MCF 10A (cell line): Measurements from ENCODE around the gene ZBED4. TPM values are rescaled to one million over a fixed set of nuclear protein-coding genes. Genes with fewer than 3 reads are reported as not detected.
A peak's percentile ranks its signal among the peaks of the same experiment; 100 is the strongest.

ENCODE experiments used
- BruUV-seq: library from RNA; stranded (reverse); fragments of 400-500 nt; replicated peaks from 2 replicates; lab custom pipeline; 2021; lab: Mats Ljungman, UMichigan
- CTCF ChIA-PET: fragments of 300-600 bp; sonication (Branson Sonifier 250); formaldehyde crosslinking; extraction: SDS; loops from one replicate; lab custom pipeline; 2021; ENCODE audit warnings: antibody characterized with exemption, inconsistent platforms; lab: Yijun Ruan, JAX
- POLR2A ChIA-PET: fragments of 300-600, 350-650 bp; sonication (Branson Sonifier 250); formaldehyde crosslinking; extraction: SDS; loops from one replicate; lab custom pipeline; 2020; ENCODE audit warnings: antibody characterized with exemption, inconsistent platforms; lab: Yijun Ruan, JAX
- DNase-seq: peaks from one replicate; pipeline ENCODE4 v3.0.0-alpha.2; 2018; ENCODE audit not compliant: unreplicated experiment
- H3K27ac Mint-ChIP-seq: one replicate; pipeline ENCODE4 v1.8.0; 2022; ENCODE audit warnings: mild to moderate bottlenecking, low read depth, mixed read lengths; ENCODE audit not compliant: unreplicated experiment
- H3K27me3 Mint-ChIP-seq: one replicate; pipeline ENCODE4 v1.8.0; 2022; ENCODE audit warnings: mixed read lengths; ENCODE audit not compliant: insufficient read depth, unreplicated experiment
- H3K36me3 Mint-ChIP-seq: one replicate; pipeline ENCODE4 v1.8.0; 2022; ENCODE audit warnings: mild to moderate bottlenecking, moderate library complexity, mixed read lengths; ENCODE audit not compliant: insufficient read depth, unreplicated experiment
- H3K4me1 Mint-ChIP-seq: one replicate; pipeline ENCODE4 v1.8.0; 2022; ENCODE audit warnings: mixed read lengths; ENCODE audit not compliant: insufficient read depth, unreplicated experiment
- H3K4me3 Mint-ChIP-seq: one replicate; pipeline ENCODE4 v1.8.0; 2022; ENCODE audit warnings: mild to moderate bottlenecking, moderate library complexity, mixed read lengths; ENCODE audit not compliant: unreplicated experiment
- H3K9me3 Mint-ChIP-seq: one replicate; pipeline ENCODE4 v1.8.0; 2022; ENCODE audit warnings: mixed read lengths; ENCODE audit not compliant: unreplicated experiment
- intact Hi-C: fragments of 100-400 bp; cut with micrococcal nuclease; formaldehyde crosslinking; loops from 2 replicates; pipeline ENCODE4 v1.14.1; 2022
- total RNA-seq: library from RNA; stranded (reverse); gene quantifications from 2 replicates; pipeline ENCODE4 v1.2.3, GENCODE V29; 2022
- TF ChIP-seq, protein P1 (sequence below): fragments of 200-600 bp; IDR thresholded peaks from one replicate; pipeline ENCODE4 v1.8.0; 2022; ENCODE audit warnings: antibody characterized with exemption, mild to moderate bottlenecking; ENCODE audit not compliant: unreplicated experiment

ZBED4 gene
- total RNA-seq, 1 experiment from 2014 or later = 16.4 TPM

DNA sequence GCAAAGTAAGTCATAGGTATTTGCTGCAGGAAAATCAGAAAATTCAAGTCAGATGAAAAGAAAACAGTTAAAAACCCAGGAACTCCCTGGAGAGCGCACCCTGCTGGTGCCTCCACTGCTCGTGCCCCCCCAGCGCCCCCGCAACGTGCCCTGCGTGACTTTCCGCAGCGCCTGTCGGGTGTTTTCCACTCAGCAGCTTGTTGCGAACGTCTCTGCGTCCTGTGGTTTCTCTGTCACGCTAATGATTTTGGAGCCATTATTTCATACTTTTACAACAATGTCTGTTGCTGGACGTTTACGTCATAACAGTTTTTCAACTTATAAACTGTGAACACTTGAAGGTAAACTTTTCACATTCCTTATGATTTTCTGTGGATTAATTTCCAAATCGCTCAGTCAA lies 69.8 kb downstream of the ZBED4 start:
- ChIA-PET POLR2A (no interaction called here), CTCF (interaction anchor here (0.6 kb wide), 1 partner anchor 110 kb away, joined by 3 read pairs; no protein-coding TSS in a partner anchor)
- no TSS peak for BruUV-seq
- TF ChIP-seq, protein P1, sequence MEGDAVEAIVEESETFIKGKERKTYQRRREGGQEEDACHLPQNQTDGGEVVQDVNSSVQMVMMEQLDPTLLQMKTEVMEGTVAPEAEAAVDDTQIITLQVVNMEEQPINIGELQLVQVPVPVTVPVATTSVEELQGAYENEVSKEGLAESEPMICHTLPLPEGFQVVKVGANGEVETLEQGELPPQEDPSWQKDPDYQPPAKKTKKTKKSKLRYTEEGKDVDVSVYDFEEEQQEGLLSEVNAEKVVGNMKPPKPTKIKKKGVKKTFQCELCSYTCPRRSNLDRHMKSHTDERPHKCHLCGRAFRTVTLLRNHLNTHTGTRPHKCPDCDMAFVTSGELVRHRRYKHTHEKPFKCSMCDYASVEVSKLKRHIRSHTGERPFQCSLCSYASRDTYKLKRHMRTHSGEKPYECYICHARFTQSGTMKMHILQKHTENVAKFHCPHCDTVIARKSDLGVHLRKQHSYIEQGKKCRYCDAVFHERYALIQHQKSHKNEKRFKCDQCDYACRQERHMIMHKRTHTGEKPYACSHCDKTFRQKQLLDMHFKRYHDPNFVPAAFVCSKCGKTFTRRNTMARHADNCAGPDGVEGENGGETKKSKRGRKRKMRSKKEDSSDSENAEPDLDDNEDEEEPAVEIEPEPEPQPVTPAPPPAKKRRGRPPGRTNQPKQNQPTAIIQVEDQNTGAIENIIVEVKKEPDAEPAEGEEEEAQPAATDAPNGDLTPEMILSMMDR = peak; percentile 13
- Mint-ChIP-seq H3K27me3 (no peaks in the 10 kb centered on the region), H3K27ac (no peak overlapping the region), H3K4me1 (no peaks in the 10 kb centered on the region), H3K36me3 (peaks cover 18% of the 10 kb centered on the region), H3K9me3 (no peaks in the 10 kb centered on the region), H3K4me3 (no peak overlapping the region)
- no peak for DNase-seq
- intact Hi-C loops = no loop called here

- BruUV-seq = no TSS peak
- Mint-ChIP-seq H3K4me3 (no peak overlapping the region), H3K9me3 (no peaks in the 10 kb centered on the region), H3K36me3 (peaks cover 19% of the 10 kb centered on the region), H3K27me3 (no peaks in the 10 kb centered on the region), H3K27ac (no peak overlapping the region), H3K4me1 (no peaks in the 10 kb centered on the region)
- intact Hi-C loops = no loop called here
- ChIA-PET POLR2A (no interaction called here), CTCF (interaction anchor here (0.6 kb wide), 1 partner anchor 106 kb away, joined by 3 read pairs; no protein-coding TSS in a partner anchor)
- DNase-seq = no peak
- TF ChIP-seq, protein P1 = no peak
These were observed 70.6 kb downstream of the ZBED4 start for GRCh38 chr22:49924113-49924833.

DNA sequence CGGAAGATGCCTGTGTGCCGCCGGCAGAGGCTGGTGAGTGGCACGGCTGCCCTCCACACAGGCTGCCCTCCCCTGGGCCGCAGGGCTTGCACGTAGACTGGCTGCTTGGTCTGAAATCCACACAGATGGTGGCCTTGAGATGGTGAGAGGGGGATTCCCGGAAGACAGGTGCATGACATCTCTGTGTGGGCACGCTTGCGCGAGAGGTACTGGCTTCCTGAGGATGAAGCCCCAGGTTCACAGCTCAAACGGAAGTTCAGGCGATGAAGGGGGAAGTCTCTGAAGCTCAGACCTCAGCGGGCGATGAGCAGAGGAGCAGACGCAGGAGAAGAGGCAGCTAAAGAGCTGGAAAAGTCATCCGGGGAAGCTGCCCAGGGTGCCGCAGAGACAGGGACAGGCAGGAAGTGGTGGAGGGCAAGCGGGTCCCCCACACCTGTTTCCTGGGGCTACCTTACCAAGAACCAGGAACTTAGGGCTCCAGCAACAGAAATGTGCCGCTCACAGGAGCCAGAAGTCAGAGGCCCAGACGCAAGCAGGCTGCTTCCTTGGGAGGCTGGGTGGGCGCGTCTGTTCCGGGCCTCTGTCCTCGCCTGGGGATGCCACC lies 72.0 kb downstream of the ZBED4 start:
- DNase-seq = no peak
- CTCF ChIA-PET = interaction anchor here (0.6 to 1.6 kb wide), 3 partner anchors 104 to 106 kb away, joined by 3 to 4 read pairs (median 4); no protein-coding TSS in a partner anchor
- H3K36me3 Mint-ChIP-seq = peaks cover 26% of the 10 kb centered on the region
- BruUV-seq = no TSS peak
- TF ChIP-seq, protein P1 = no peak
- POLR2A ChIA-PET = no interaction called here
- no peaks in the 10 kb centered on the region for H3K4me1 Mint-ChIP-seq
- H3K27ac Mint-ChIP-seq = no peak overlapping the region
- H3K4me3 Mint-ChIP-seq = no peak overlapping the region
- intact Hi-C loops = no loop called here
- no peaks in the 10 kb centered on the region for H3K27me3 Mint-ChIP-seq
- H3K9me3 Mint-ChIP-seq = no peaks in the 10 kb centered on the region

- ChIA-PET POLR2A (interaction anchor here (1.6 kb wide), 1 partner anchor 9 kb away, joined by 5 read pairs; the partner anchor contains the start of genes ALG12 and CRELD2), CTCF (interaction anchor here (1.5 kb wide), 1 partner anchor 103 kb away, joined by 8 read pairs; no protein-coding TSS in a partner anchor)
- no TSS peak for BruUV-seq
- H3K36me3 Mint-ChIP-seq = peaks cover 26% of the 10 kb centered on the region
- no peak overlapping the region for H3K27ac Mint-ChIP-seq
- no peak for DNase-seq
- no peaks in the 10 kb centered on the region for H3K9me3 Mint-ChIP-seq
- no peak overlapping the region for H3K4me3 Mint-ChIP-seq
- TF ChIP-seq, protein P1 = no peak
- H3K27me3 Mint-ChIP-seq = no peaks in the 10 kb centered on the region
- peaks cover 5% of the 10 kb centered on the region for H3K4me1 Mint-ChIP-seq
- intact Hi-C loops = no loop called here
These were observed 73.3 kb downstream of the ZBED4 start for GRCh38 chr22:49926916-49927315.
